Testis (tissue), 2 donors: Measurements from ENCODE around the gene COL5A1.

ENCODE experiments used
- POLR2A ChIP-seq: fragments of 450-650 bp; IDR thresholded peaks from one replicate; pipeline ENCODE4 v1.6.1; 2017; ENCODE audit warnings: antibody characterized with exemption, mild to moderate bottlenecking, moderate library complexity
- TF ChIP-seq, protein P1 (sequence below), 3 experiments: fragments of 450-650 bp in 2 of 3; fragments of 200-600 bp in 1 of 3; sonication (generic) in 1 of 3; IDR thresholded peaks; one replicate each; pipeline ENCODE4 v1.5.1; 2016 to 2019; ENCODE audit warnings: antibody characterized with exemption in 3 of 3, mild to moderate bottlenecking in 2 of 3, moderate library complexity in 1 of 3

DNA sequence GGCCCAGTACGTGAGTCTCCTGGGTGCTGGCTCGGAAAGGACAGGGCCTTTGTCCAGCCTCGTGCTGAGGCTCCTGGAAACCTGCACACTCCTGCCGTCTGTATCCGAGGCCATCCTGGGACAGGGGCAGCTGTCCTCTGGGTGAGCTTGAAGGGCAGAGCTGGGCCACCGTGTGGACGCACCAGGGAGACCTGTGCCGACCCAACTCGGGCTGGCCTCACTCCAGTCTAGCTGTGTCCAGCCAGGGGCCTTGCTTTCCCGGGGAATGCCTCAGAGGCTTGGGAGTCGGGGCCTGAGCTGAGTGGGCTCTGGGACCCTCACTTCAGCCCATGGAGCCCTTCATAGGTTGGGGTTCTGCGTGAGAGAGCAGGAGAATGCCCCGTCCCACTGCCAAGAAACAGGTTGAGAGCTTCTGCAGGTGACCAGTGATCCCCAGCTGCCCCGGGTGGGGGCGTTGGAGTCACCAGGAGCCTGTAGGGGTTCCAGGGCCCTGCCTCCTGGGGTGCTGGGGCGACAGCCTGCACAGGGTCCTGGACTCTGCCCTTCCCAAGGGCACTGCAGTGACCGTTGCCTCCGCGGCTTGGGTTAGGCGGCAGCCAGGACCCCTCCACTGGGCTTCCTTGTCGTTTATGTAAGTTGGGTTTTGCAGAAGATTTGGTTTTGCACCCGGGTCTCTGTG, 60.1 kb downstream of the COL5A1 start:
- TF ChIP-seq, protein P1, sequence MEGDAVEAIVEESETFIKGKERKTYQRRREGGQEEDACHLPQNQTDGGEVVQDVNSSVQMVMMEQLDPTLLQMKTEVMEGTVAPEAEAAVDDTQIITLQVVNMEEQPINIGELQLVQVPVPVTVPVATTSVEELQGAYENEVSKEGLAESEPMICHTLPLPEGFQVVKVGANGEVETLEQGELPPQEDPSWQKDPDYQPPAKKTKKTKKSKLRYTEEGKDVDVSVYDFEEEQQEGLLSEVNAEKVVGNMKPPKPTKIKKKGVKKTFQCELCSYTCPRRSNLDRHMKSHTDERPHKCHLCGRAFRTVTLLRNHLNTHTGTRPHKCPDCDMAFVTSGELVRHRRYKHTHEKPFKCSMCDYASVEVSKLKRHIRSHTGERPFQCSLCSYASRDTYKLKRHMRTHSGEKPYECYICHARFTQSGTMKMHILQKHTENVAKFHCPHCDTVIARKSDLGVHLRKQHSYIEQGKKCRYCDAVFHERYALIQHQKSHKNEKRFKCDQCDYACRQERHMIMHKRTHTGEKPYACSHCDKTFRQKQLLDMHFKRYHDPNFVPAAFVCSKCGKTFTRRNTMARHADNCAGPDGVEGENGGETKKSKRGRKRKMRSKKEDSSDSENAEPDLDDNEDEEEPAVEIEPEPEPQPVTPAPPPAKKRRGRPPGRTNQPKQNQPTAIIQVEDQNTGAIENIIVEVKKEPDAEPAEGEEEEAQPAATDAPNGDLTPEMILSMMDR (IDR thresholded peaks at IDR 0.05) = no peak
- no peak for TF ChIP-seq POLR2A
